ENCODE data around the gene MAML2. TPM values are rescaled to one million over a fixed set of nuclear protein-coding genes. Genes with fewer than 3 reads are reported as not detected.

The MAML2 gene
- total RNA-seq, 5 donors from 2014 or later (not counting 1 experiment from before 2014, with no cell fraction given), result 30.4 to 66.7 (median 35.1) TPM

DNA sequence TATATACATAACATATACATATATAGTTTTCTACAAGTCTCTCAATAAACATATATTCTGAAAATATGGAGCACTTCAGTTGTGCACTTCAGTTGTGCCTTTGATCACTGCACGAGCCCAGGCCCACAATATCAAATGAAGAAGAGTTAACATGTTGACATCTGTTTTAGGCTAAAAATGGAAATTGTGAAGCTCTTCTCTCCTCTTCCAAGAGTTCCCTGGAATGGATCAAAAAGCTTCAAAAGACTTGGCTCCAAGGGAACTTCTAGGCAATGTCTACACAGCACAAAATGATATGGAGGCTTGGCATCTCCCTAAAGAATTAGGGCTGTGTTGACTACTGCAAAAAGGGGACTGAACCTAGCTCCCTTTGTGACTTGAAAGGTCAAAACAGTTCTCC, 36.9 kb downstream of the MAML2 start:
- H3K27ac ChIP-seq (ENCODE audit: low read length), result no peak overlapping the region
- H3K36me3 ChIP-seq (ENCODE audit: control insufficient read depth in 2 of 2, extremely low read depth in 1 of 2, insufficient read depth in 1 of 2, low read length in 1 of 2), result no peaks in the 10 kb centered on the region
- 100% methylated on average over 1 of the region's 1 CpG for WGBS (ENCODE audit: insufficient coverage)
- CTCF ChIA-PET, result interaction anchor here (0.5 to 1.2 kb wide), 5 partner anchors 34 to 66 kb away, joined by 3 to 4 read pairs (median 3); partner anchors contain the start of gene MAML2 (in 1 of the 2)
- H3K27me3 ChIP-seq (replicated peaks in 1 of 2; ENCODE audit: control insufficient read depth in 2 of 2, extremely low read depth in 1 of 2, insufficient read depth in 2 of 2, low read length in 1 of 2), result no peaks in the 10 kb centered on the region
- H3K4me1 ChIP-seq (ENCODE audit: control insufficient read depth in 1 of 2, extremely low read depth in 1 of 2, insufficient read depth in 2 of 2, low read length in 2 of 2), result peaks cover 8 to 16% of the 10 kb centered on the region in 2 experiments
- DNase-seq, result no peak
- Mint-ChIP-seq H3K36me3 (peaks cover 11% of the 10 kb centered on the region), H3K4me1 (peaks cover 76 to 84% (median 82%) of the 10 kb centered on the region in 3 donors), H3K9me3 (no peaks in the 10 kb centered on the region), H3K4me3 (no peak overlapping the region), H3K27me3 (no peaks in the 10 kb centered on the region), H3K27ac (no peak overlapping the region)
- POLR2A ChIA-PET, result interaction anchor here (0.6 to 1.0 kb wide), 2 partner anchors 20 to 37 kb away, joined by 3 read pairs; partner anchors contain the start of gene MAML2 (in 1 of the 2)
- no peak for ATAC-seq (replicated peaks in 1 of 4)
- no peaks in the 10 kb centered on the region for H3K9me3 ChIP-seq
- no peak overlapping the region for H3K4me3 ChIP-seq (ENCODE audit: control insufficient read depth in 1 of 2, extremely low read depth in 1 of 2, low read length in 1 of 2)

DNA sequence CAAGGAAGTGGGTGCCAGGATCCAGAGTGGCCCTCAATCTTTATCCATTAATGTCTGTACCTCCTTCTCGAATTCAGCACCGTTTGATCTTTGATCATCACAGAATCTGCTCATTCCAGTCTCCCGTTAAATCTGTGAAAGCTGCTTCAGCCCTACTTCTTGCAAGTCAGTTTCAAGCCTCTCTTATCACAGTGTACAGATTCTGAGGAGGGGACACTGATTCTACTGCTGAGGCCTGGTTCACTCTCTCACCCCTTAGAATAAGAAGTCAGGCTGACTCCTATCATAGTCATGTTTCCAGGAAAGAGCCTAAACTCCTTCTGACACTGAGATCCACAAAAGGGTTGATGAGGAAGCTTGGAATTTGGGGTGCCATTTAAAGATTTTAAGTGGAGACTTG, 39.0 kb downstream of the MAML2 start:
- H3K9me3 ChIP-seq, result no peaks in the 10 kb centered on the region
- ChIA-PET POLR2A (interaction anchor here in 1 of 2 donors (0.6 kb wide), 1 partner anchor 15 kb away, joined by 5 read pairs; no protein-coding TSS in a partner anchor), CTCF (interaction anchor here in 1 of 2 donors (1.0 kb wide), 1 partner anchor 17 kb away, joined by 3 read pairs; no protein-coding TSS in a partner anchor)
- WGBS (ENCODE audit: insufficient coverage), result 92% methylated on average over 3 of the region's 3 CpGs
- peaks cover 79 to 87% (median 81%) of the 10 kb centered on the region in 3 donors for H3K4me1 Mint-ChIP-seq
- H3K4me1 ChIP-seq (ENCODE audit: control insufficient read depth in 1 of 2, extremely low read depth in 1 of 2, insufficient read depth in 2 of 2, low read length in 2 of 2), result peaks cover 17 to 23% of the 10 kb centered on the region in 2 experiments
- H3K27ac Mint-ChIP-seq, result peak overlapping the region; percentile 47 to 77
- no peaks in the 10 kb centered on the region for H3K9me3 Mint-ChIP-seq
- H3K36me3 ChIP-seq (ENCODE audit: control insufficient read depth in 2 of 2, extremely low read depth in 1 of 2, insufficient read depth in 1 of 2, low read length in 1 of 2), result no peaks in the 10 kb centered on the region
- H3K27ac ChIP-seq (ENCODE audit: low read length), result no peak overlapping the region
- no peaks in the 10 kb centered on the region for H3K27me3 ChIP-seq (replicated peaks in 1 of 2; ENCODE audit: control insufficient read depth in 2 of 2, extremely low read depth in 1 of 2, insufficient read depth in 2 of 2, low read length in 1 of 2)
- no peak overlapping the region for H3K4me3 Mint-ChIP-seq
- peaks cover 24% of the 10 kb centered on the region for H3K36me3 Mint-ChIP-seq
- H3K4me3 ChIP-seq (ENCODE audit: control insufficient read depth in 1 of 2, extremely low read depth in 1 of 2, low read length in 1 of 2), result no peak overlapping the region
- DNase-seq, result no peak
- no peaks in the 10 kb centered on the region for H3K27me3 Mint-ChIP-seq
- no peak for ATAC-seq (replicated peaks in 1 of 4)

DNA sequence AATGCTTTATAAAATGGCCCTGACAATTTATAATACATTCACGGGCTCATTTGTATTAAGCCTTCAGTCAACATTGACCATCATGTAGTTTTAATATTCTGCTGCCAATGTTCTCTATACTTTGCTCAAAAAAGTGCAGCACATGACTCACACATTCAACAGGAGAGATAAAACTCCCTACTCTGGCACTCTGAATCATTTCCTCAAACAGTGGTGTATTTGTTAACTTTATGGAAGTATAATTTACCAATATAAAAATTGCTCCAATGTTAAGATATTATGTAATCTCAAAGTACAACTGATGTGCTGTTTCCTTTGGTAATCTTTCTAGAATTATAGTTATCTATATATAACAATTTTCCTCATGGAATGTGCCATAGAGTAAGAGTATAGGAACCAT, 39.9 kb downstream of the MAML2 start:
- peaks cover 75 to 82% (median 76%) of the 10 kb centered on the region in 3 donors for H3K4me1 Mint-ChIP-seq
- no peaks in the 10 kb centered on the region for H3K27me3 ChIP-seq (replicated peaks in 1 of 2; ENCODE audit: control insufficient read depth in 2 of 2, extremely low read depth in 1 of 2, insufficient read depth in 2 of 2, low read length in 1 of 2)
- ChIA-PET CTCF (no interaction called here), POLR2A (no interaction called here)
- no peaks in the 10 kb centered on the region for H3K9me3 ChIP-seq
- no peak for DNase-seq
- H3K36me3 ChIP-seq (ENCODE audit: control insufficient read depth in 2 of 2, extremely low read depth in 1 of 2, insufficient read depth in 1 of 2, low read length in 1 of 2), result no peaks in the 10 kb centered on the region
- no peak overlapping the region for H3K4me3 Mint-ChIP-seq
- H3K36me3 Mint-ChIP-seq, result peaks cover 29% of the 10 kb centered on the region
- H3K27me3 Mint-ChIP-seq, result no peaks in the 10 kb centered on the region
- H3K9me3 Mint-ChIP-seq, result no peaks in the 10 kb centered on the region
- no peak overlapping the region for H3K4me3 ChIP-seq (ENCODE audit: control insufficient read depth in 1 of 2, extremely low read depth in 1 of 2, low read length in 1 of 2)
- no peak overlapping the region for H3K27ac ChIP-seq (ENCODE audit: low read length)
- peak overlapping the region; percentile 19 to 22 for H3K27ac Mint-ChIP-seq
- peak in 1 of 4 experiments; percentile 53 for ATAC-seq (replicated peaks in 1 of 4)
- peaks cover 17 to 23% of the 10 kb centered on the region in 2 experiments for H3K4me1 ChIP-seq (ENCODE audit: control insufficient read depth in 1 of 2, extremely low read depth in 1 of 2, insufficient read depth in 2 of 2, low read length in 2 of 2)
- 83% methylated on average over 1 of the region's 1 CpG for WGBS (ENCODE audit: insufficient coverage)

DNA sequence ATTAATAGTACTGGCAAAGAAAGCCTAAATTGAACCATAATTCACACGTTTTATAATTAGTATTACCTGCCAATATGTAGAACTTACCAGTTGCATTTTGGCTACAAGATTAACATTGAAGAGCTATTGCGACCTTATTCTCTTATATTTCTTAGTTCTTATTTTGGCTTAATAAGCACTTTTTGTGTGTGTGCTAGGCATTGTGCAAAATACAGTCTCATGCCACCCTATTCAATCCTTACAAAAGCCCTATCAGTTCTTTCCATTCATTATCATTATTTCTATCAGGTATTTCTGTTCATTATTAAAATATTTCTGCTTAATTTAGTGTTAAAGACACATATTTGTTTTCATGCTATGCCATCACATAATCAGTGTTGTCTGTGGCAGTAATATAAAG, 41.2 kb downstream of the MAML2 start:
- CTCF ChIA-PET, result interaction anchor here in 1 of 2 donors (0.6 kb wide), 1 partner anchor 21 kb away, joined by 3 read pairs; no protein-coding TSS in a partner anchor
- H3K4me1 Mint-ChIP-seq, result peaks cover 69 to 76% (median 72%) of the 10 kb centered on the region in 3 donors

DNA sequence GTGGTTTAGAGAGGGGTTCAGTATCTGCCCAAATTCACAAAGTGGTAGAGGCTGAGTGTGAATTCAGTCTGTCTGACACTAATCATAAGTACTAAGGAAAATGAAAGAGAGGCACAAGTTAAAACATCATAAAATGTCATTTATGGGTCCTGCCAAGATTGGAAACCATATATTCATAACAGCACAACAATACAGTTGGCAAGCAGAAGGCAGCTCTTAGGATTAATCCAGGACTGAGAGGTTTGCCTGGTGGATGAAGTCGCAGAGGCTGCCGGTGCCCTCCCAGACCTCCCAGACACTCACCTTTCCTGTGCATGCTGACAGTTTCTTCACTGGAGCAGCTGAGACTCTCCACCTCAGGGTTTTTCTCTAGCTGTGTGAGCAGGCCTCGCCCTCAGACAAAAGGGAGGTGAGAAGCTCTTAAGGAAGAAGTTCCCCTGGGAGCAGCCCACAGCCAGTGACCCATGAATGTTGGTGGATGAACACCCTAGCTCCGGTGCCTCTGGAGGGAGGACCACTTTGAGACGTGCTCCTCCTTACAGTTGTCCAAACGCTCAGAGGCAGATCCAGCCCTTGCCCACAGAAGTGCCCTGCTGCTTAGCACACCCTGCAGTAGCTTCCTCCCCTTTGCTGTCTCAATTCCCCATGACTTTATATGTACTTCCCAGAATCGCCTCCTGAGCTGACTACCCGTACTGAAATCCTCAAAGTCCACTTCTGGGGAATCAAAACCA, 43.7 kb downstream of the MAML2 start:
- WGBS (ENCODE audit: insufficient coverage), result 89% methylated on average over 3 of the region's 8 CpGs
- no peak for DNase-seq

More for the DNA sequence above, 41.2 kb downstream of the MAML2 start:
- Mint-ChIP-seq H3K27ac (no peak overlapping the region), H3K27me3 (no peaks in the 10 kb centered on the region), H3K36me3 (peaks cover 37% of the 10 kb centered on the region), H3K4me3 (no peak overlapping the region), H3K9me3 (no peaks in the 10 kb centered on the region)
- DNase-seq, result no peak
- H3K27me3 ChIP-seq (replicated peaks in 1 of 2; ENCODE audit: control insufficient read depth in 2 of 2, extremely low read depth in 1 of 2, insufficient read depth in 2 of 2, low read length in 1 of 2), result no peaks in the 10 kb centered on the region
- no peak overlapping the region for H3K4me3 ChIP-seq (ENCODE audit: control insufficient read depth in 1 of 2, extremely low read depth in 1 of 2, low read length in 1 of 2)
- no CpG with 5 or more reads among the region's 2 CpGs for WGBS (ENCODE audit: insufficient coverage)
- H3K27ac ChIP-seq (ENCODE audit: low read length), result no peak overlapping the region
- H3K4me1 ChIP-seq (ENCODE audit: control insufficient read depth in 1 of 2, extremely low read depth in 1 of 2, insufficient read depth in 2 of 2, low read length in 2 of 2), result peaks cover 12 to 13% of the 10 kb centered on the region in 2 experiments
- no peaks in the 10 kb centered on the region for H3K9me3 ChIP-seq
- no peak for ATAC-seq (replicated peaks in 1 of 4)
- H3K36me3 ChIP-seq (ENCODE audit: control insufficient read depth in 2 of 2, extremely low read depth in 1 of 2, insufficient read depth in 1 of 2, low read length in 1 of 2), result no peaks in the 10 kb centered on the region
- POLR2A ChIA-PET, result no interaction called here

DNA sequence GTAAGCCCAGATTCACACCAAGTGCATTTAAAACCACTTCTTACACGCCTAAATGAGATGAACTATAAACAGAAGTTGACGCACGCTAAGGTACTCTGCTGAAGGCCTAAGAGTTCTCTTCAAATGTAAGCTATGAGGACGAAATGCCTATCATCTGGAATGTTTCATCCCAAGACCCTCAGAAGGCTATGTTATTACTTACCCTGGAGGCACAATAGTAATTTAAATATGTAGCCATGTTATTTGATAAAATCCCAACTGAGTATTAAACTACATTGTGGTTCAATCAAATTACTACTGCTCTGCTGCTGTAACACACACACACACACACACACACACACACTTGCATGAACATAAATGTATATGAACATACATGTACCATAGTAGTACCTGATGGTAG, 47.6 kb downstream of the MAML2 start:
- Histone ChIP-seq H3K27ac (ENCODE audit: low read length) (no peak overlapping the region), H3K9me3 (no peaks in the 10 kb centered on the region), H3K36me3 (ENCODE audit: control insufficient read depth in 2 of 2, extremely low read depth in 1 of 2, insufficient read depth in 1 of 2, low read length in 1 of 2) (no peaks in the 10 kb centered on the region), H3K27me3 (replicated peaks in 1 of 2; ENCODE audit: control insufficient read depth in 2 of 2, extremely low read depth in 1 of 2, insufficient read depth in 2 of 2, low read length in 1 of 2) (no peaks in the 10 kb centered on the region), H3K4me3 (ENCODE audit: control insufficient read depth in 1 of 2, extremely low read depth in 1 of 2, low read length in 1 of 2) (no peak overlapping the region), H3K4me1 (ENCODE audit: control insufficient read depth in 1 of 2, extremely low read depth in 1 of 2, insufficient read depth in 2 of 2, low read length in 2 of 2) (peaks cover 14 to 35% of the 10 kb centered on the region in 2 experiments)
- H3K36me3 Mint-ChIP-seq, result peaks cover 43% of the 10 kb centered on the region
- H3K9me3 Mint-ChIP-seq, result no peaks in the 10 kb centered on the region
- POLR2A ChIA-PET, result interaction anchor here (0.5 to 0.7 kb wide), 4 partner anchors 30 to 58 kb away, joined by 3 read pairs; no protein-coding TSS in a partner anchor
- H3K4me1 Mint-ChIP-seq, result peaks cover 77 to 84% (median 81%) of the 10 kb centered on the region in 3 donors
- CTCF ChIA-PET, result interaction anchor here in 1 of 2 donors (2.4 kb wide), 1 partner anchor 48 kb away, joined by 7 read pairs; the partner anchor contains the start of gene MAML2
- DNase-seq (no peak), ATAC-seq (replicated peaks in 1 of 4) (no peak)
- no peaks in the 10 kb centered on the region for H3K27me3 Mint-ChIP-seq
- peak overlapping the region in 1 of 3 donors; percentile 64 for H3K4me3 Mint-ChIP-seq
- WGBS (ENCODE audit: insufficient coverage), result 60% methylated on average over 2 of the region's 4 CpGs
- peak overlapping the region; percentile 37 to 53 for H3K27ac Mint-ChIP-seq

More for the DNA sequence above, 43.7 kb downstream of the MAML2 start:
- Histone ChIP-seq H3K9me3 (no peaks in the 10 kb centered on the region), H3K4me1 (ENCODE audit: control insufficient read depth in 1 of 2, extremely low read depth in 1 of 2, insufficient read depth in 2 of 2, low read length in 2 of 2) (peaks cover 16 to 18% of the 10 kb centered on the region in 2 experiments), H3K27me3 (replicated peaks in 1 of 2; ENCODE audit: control insufficient read depth in 2 of 2, extremely low read depth in 1 of 2, insufficient read depth in 2 of 2, low read length in 1 of 2) (no peaks in the 10 kb centered on the region), H3K36me3 (ENCODE audit: control insufficient read depth in 2 of 2, extremely low read depth in 1 of 2, insufficient read depth in 1 of 2, low read length in 1 of 2) (no peaks in the 10 kb centered on the region), H3K4me3 (ENCODE audit: control insufficient read depth in 1 of 2, extremely low read depth in 1 of 2, low read length in 1 of 2) (no peak overlapping the region), H3K27ac (ENCODE audit: low read length) (no peak overlapping the region)
- CTCF ChIA-PET, result interaction anchor here (0.5 to 0.6 kb wide), 2 partner anchors 42 to 64 kb away, joined by 3 to 7 read pairs; no protein-coding TSS in a partner anchor
- no peak overlapping the region for H3K4me3 Mint-ChIP-seq
- no peak for ATAC-seq (replicated peaks in 1 of 4)
- POLR2A ChIA-PET, result interaction anchor here (0.6 to 0.7 kb wide), 2 partner anchors 12 to 54 kb away, joined by 3 to 9 read pairs; no protein-coding TSS in a partner anchor
- peak overlapping the region; percentile 13 to 71 for H3K27ac Mint-ChIP-seq
- peaks cover 37% of the 10 kb centered on the region for H3K36me3 Mint-ChIP-seq
- H3K4me1 Mint-ChIP-seq, result peaks cover 75 to 83% (median 80%) of the 10 kb centered on the region in 3 donors
- H3K27me3 Mint-ChIP-seq, result no peaks in the 10 kb centered on the region
- no peaks in the 10 kb centered on the region for H3K9me3 Mint-ChIP-seq
